BE2C (cell line): ENCODE data around the gene PACRGL. TPM values are rescaled to one million over a fixed set of nuclear protein-coding genes. Genes with fewer than 3 reads are reported as not detected.
A peak's percentile ranks its signal among the peaks of the same experiment; 100 is the strongest.

ENCODE experiments used
- DNase-seq: peaks from one replicate; pipeline ENCODE4 v3.0.0-alpha.2; 2020
- H3K27me3 ChIP-seq: fragments of 250-450 bp; sonication (Bioruptor Pico); 2 replicates; pipeline ENCODE4 v1.5.1; 2020; ENCODE audit warnings: mild to moderate bottlenecking
- H3K36me3 ChIP-seq: fragments of 250-450 bp; sonication (Bioruptor Pico); 2 replicates; pipeline ENCODE4 v1.5.1; 2020; ENCODE audit warnings: mild to moderate bottlenecking
- H3K4me1 ChIP-seq: fragments of 250-450 bp; sonication (Bioruptor Pico); 2 replicates; pipeline ENCODE4 v1.5.1; 2020
- H3K4me3 ChIP-seq: 2 replicates; pipeline ENCODE4 v1.5.1; 2011; ENCODE audit warnings: low read depth, low read length
- H3K9me3 ChIP-seq: fragments of 250-450 bp; sonication (Bioruptor Pico); 2 replicates; pipeline ENCODE4 v1.5.1; 2020
- polyA plus RNA-seq: library from polyadenylated mRNA; unstranded; fragments of >200 nt; gene quantifications from one replicate; pipeline ENCODE4 v1.2.1, GENCODE V29; 2012; ENCODE audit warnings: low read depth, missing spikeins; ENCODE audit not compliant: insufficient read length, insufficient read depth
- TF ChIP-seq, protein P1 (sequence below): IDR thresholded peaks from 2 replicates; pipeline ENCODE4 v1.5.1; 2012; ENCODE audit warnings: mild to moderate bottlenecking, low read depth, low read length

The PACRGL gene
- 21.7 TPM for polyA plus RNA-seq

DNA sequence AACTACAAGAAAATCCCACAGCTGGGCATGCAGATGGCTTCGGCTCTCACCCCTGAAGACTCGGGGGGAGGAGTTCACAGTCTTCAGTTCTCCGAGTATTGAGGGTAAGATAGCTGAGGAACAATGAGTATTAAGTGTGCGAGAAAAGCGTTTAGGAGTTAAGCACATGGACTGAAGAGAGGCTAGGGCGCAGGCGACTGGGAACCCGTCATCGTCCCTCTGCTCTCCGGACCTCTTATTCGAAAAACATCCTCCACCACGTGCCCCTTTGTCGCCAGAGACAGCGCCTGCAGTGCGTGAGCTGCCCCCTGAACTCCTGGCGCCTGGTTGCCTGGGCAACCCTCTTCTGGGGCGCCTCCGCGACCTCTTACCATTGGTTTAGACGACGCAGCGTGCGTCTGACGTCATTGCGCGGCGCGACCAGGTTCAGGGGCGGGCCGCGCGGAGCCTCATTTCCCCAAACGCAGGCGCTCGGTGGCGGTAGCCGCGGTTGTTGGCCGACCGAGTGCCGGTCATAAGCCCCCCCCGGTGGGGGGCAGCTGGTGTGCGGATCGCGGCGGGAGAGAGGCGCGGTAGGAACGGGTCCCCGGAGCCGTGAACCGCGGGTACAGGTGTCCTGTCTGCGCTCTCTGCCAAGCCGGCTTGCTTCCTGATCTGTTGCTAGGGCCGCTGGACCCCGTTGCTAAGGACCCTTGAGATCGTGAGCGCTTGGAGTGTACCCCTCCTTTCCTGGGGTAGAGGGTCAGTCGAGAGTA is at the start of gene PACRGL:
Gene PACRGL (plus strand): TSS at position 452 of the 755 bp plus-strand sequence. CDS start 4,024 bp downstream, outside the sequence.
- H3K36me3 ChIP-seq, result peaks cover 11% of the 10 kb centered on the region
- H3K9me3 ChIP-seq, result no peaks in the 10 kb centered on the region
- TF ChIP-seq, protein P1, sequence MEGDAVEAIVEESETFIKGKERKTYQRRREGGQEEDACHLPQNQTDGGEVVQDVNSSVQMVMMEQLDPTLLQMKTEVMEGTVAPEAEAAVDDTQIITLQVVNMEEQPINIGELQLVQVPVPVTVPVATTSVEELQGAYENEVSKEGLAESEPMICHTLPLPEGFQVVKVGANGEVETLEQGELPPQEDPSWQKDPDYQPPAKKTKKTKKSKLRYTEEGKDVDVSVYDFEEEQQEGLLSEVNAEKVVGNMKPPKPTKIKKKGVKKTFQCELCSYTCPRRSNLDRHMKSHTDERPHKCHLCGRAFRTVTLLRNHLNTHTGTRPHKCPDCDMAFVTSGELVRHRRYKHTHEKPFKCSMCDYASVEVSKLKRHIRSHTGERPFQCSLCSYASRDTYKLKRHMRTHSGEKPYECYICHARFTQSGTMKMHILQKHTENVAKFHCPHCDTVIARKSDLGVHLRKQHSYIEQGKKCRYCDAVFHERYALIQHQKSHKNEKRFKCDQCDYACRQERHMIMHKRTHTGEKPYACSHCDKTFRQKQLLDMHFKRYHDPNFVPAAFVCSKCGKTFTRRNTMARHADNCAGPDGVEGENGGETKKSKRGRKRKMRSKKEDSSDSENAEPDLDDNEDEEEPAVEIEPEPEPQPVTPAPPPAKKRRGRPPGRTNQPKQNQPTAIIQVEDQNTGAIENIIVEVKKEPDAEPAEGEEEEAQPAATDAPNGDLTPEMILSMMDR, result no peak
- DNase-seq, result peak; percentile 97
- peak within 1 kb of the TSS; percentile 93 for H3K4me3 ChIP-seq
- H3K27me3 ChIP-seq, result no peaks in the 10 kb centered on the region
- peaks cover 4% of the 10 kb centered on the region; the same call in 1 of the 2 replicates for H3K4me1 ChIP-seq

DNA sequence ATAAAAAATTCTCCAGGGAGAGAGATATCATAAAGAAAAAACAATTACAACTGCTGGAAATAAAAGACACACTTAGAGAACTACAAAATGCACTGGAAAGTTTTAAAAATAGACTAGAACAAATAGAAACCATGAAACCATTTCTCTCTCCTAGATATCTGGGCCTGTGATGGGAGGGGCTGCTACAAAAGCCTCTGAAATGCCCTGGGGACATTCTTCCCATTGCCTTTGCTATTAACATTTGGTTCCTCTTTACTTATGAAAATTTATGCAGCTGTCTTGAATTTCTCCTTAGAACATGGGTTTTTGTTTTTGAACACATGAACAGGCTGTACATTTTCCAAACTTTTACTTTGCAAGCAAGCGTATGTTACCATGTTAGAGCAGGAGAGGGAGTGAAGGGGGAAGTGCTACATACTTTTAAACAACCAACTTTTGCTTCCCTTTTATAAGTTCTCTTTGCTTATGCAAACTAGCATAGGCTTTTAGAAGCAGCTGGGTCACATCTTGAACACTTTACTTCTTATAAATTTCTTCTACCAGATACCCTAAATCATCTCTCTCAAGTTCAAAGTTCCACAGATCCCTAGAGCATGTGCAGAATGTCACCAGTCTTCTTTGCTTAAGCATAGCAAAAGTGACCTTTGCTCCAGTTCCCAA is 47.9 kb upstream of the PACRGL start:
- TF ChIP-seq, protein P1, result no peak

DNA sequence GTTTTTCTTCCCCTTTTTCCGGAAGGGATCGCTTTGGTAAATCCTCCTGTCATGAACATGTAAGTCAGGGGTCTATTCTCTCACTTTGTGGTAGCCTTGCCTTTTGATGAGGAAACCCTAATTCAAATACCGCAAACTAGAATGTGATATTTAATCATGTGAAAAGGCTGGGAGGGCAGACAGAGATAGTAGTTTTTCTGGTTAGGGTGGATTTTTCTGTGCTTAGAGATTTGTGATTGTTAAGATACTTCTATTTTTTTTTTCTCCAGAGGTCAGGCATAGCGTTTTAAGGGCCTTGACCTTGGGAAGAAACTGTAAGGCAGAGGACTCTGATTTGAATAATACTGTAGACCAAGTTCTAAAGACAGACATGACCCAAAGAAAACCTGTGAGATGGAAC is 41.8 kb upstream of the PACRGL start:
- H3K36me3 ChIP-seq, result no peaks in the 10 kb centered on the region
- H3K27me3 ChIP-seq, result peaks cover 11% of the 10 kb centered on the region
- H3K9me3 ChIP-seq, result no peaks in the 10 kb centered on the region
- TF ChIP-seq, protein P1, result no peak
- H3K4me1 ChIP-seq, result no peaks in the 10 kb centered on the region
- no peak for DNase-seq
- H3K4me3 ChIP-seq, result no peak overlapping the region

More for the DNA sequence above, 47.9 kb upstream of the PACRGL start:
- Histone ChIP-seq H3K4me3 (no peak overlapping the region), H3K9me3 (no peaks in the 10 kb centered on the region), H3K36me3 (no peaks in the 10 kb centered on the region), H3K27me3 (peaks cover 8% of the 10 kb centered on the region), H3K4me1 (no peaks in the 10 kb centered on the region)
- no peak for DNase-seq

DNA sequence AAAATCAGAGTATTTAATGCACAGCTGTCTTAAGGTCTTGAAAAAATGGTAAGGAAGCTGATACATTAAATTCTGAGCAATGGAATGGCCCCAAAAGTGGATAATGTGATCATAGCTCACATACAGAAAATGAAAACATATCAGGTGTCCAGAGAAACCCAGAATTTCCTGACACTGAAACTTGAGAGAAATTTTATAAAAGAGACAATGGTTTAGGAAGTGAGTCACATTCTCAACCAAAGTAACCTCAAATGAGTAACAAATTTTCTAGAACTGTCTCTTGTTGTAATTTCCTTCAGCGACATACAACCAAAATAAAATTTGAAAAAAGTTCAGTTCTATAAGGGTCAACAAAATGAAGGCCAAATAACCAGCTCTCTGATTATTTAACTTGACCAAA is 37.4 kb upstream of the PACRGL start:
- no peaks in the 10 kb centered on the region for H3K4me1 ChIP-seq
- no peak for DNase-seq
- H3K4me3 ChIP-seq, result no peak overlapping the region
- H3K36me3 ChIP-seq, result no peaks in the 10 kb centered on the region
- H3K9me3 ChIP-seq, result no peaks in the 10 kb centered on the region
- peaks cover 9% of the 10 kb centered on the region; the same call in 1 of the 2 replicates for H3K27me3 ChIP-seq
- TF ChIP-seq, protein P1, result no peak

DNA sequence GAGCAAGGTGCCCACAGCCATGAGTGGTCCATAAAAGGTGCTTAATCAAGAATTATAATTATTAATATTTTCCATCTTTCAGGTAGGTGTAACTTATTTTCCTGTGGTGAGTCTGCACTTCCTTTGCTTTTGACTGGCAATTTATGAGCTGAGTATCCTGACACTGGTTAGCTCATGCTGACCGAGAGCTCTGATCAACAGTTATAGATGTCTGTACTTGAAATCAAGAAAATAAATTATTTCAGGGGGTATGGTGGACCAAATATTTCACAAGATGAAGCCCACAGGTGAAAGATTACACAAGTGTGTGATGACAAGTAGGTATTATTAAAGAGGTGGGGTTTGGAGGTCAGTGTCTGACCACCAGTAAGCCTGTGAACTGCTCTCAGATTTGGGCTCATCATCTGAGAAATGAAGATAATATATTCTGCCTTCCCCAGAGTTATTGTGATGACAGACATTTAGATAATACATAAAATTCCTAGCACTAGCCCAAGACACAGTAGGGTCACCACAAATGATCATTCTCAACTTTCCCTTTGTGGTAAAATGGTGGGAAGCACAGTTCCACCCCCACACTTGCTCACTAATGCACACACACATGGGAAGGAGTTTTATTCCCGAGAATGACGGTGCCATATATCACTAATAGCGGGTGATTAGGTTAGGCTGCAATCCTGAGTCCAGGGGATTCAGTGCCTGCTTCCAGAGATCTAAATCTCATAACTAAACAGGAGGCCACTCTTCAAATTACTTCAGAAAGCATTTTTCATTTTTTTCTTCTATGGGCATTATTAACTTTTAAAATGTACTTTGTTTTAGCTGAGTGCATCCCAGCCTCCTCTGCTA is 34.0 kb upstream of the PACRGL start:
- H3K4me3 ChIP-seq, result no peak overlapping the region
- H3K36me3 ChIP-seq, result no peaks in the 10 kb centered on the region
- H3K4me1 ChIP-seq, result no peaks in the 10 kb centered on the region
- TF ChIP-seq, protein P1, result no peak
- H3K27me3 ChIP-seq, result 0 out of 2 replicates have a peak, but pooled peaks cover 3% of the 10 kb centered on the region
- no peaks in the 10 kb centered on the region for H3K9me3 ChIP-seq
- peak; percentile 10 for DNase-seq
